Measurements from ENCODE around the gene MAPK6.
A peak's percentile ranks its signal among the peaks of the same experiment; 100 is the strongest.
"Not testable (repeated sequence)": the region's sequence is repeated elsewhere in the genome, so short reads cannot be mapped to it uniquely, and the experiment has no call there.

The MAPK6 gene

DNA sequence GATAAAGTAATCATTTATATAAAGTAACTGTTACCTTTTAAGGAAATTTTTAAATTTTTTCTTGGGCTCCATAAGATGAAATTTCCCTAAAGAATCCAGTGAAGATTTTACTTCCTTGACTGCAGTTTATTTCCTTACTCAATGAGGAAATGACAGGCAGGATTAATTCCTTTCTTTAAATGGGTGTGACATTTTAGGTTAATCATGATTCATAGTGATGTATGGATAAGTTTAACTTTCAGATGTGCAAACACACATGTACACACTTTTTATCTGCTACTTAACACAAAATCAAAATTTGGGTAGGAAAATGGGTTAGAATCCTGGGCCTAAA, 36.3 kb upstream of the MAPK6 start:
- H3K27ac ChIP-seq (ENCODE audit: low read depth, low read length): no peak overlapping the region
- no peak overlapping the region for H2AFZ ChIP-seq (ENCODE audit: insufficient read depth, low read length, poor library complexity)

DNA sequence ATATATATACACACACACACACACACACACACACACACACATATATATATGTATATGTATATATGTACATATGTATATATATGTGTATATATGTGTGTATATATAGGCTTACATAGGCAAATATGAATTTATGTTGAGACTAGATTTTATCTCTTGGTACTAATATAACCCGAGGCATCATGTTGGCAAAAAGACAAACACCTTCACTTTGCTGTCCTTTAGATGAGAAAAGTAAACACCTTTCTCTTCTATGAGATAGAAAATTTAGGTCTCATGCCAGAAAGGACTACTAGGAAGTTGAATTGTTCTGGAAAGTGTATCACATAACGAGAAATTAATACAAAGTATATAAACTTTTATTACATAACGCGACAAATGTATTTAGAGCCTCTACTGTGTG, 27.9 kb upstream of the MAPK6 start:
- Histone ChIP-seq H2BK12ac (ENCODE audit: low read length) (no peak overlapping the region), H3K9me3 (ENCODE audit: insufficient read depth, low read depth, low read length) (no peaks in the 10 kb centered on the region), H2AFZ (ENCODE audit: insufficient read depth, low read length, poor library complexity) (no peak overlapping the region), H3K9ac (ENCODE audit: low read length) (no peak overlapping the region), H3K4ac (ENCODE audit: low read depth, low read length) (no peak overlapping the region), H4K91ac (ENCODE audit: low read depth, low read length) (no peak overlapping the region), H3K4me3 (ENCODE audit: low read depth, low read length) (no peak overlapping the region), H2BK5ac (ENCODE audit: low read depth, low read length, poor library complexity) (no peak overlapping the region), H3K23ac (ENCODE audit: low read length) (no peak overlapping the region), H4K8ac (ENCODE audit: low read depth, low read length) (no peak overlapping the region), H2AK5ac (ENCODE audit: low read length) (no peak overlapping the region), H3K14ac (ENCODE audit: low read length) (no peak overlapping the region), H3K27ac (ENCODE audit: low read depth, low read length) (no peak overlapping the region), H3K4me1 (ENCODE audit: control insufficient read depth in 1 of 2, insufficient read depth in 2 of 2, low read length in 2 of 2) (no peaks in the 10 kb centered on the region), H4K12ac (ENCODE audit: low read depth, low read length) (no peak overlapping the region), H3K79me2 (ENCODE audit: control insufficient read depth, insufficient read depth, low read length, poor library complexity) (no peaks in the 10 kb centered on the region), H3K36me3 (ENCODE audit: control insufficient read depth in 1 of 2, insufficient read depth in 2 of 2, low read length in 2 of 2) (no peaks in the 10 kb centered on the region), H3K27me3 (ENCODE audit: insufficient read depth, low read length) (no peaks in the 10 kb centered on the region), H3K79me1 (ENCODE audit: low read length) (no peaks in the 10 kb centered on the region), H3K18ac (ENCODE audit: low read length) (no peak overlapping the region), H3K4me2 (ENCODE audit: low read length) (no peak overlapping the region), H2BK120ac (ENCODE audit: insufficient read depth, low read length, poor library complexity) (no peak overlapping the region)
- WGBS (ENCODE audit: extremely low coverage, insufficient coverage, insufficient read length): no CpG with 5 or more reads among the region's 4 CpGs
- DNase-seq: no peak

More for the DNA sequence above, 36.3 kb upstream of the MAPK6 start:
- Histone ChIP-seq H3K4me2 (ENCODE audit: low read length) (no peak overlapping the region), H2BK12ac (ENCODE audit: low read length) (no peak overlapping the region), H2AK5ac (ENCODE audit: low read length) (no peak overlapping the region), H4K91ac (ENCODE audit: low read depth, low read length) (no peak overlapping the region), H3K79me1 (ENCODE audit: low read length) (no peaks in the 10 kb centered on the region), H3K4me1 (ENCODE audit: control insufficient read depth in 1 of 2, insufficient read depth in 2 of 2, low read length in 2 of 2) (no peaks in the 10 kb centered on the region), H3K36me3 (ENCODE audit: control insufficient read depth in 1 of 2, insufficient read depth in 2 of 2, low read length in 2 of 2) (no peaks in the 10 kb centered on the region), H3K9me3 (ENCODE audit: insufficient read depth, low read depth, low read length) (no peaks in the 10 kb centered on the region), H4K8ac (ENCODE audit: low read depth, low read length) (no peak overlapping the region), H3K9ac (ENCODE audit: low read length) (no peak overlapping the region), H2BK5ac (ENCODE audit: low read depth, low read length, poor library complexity) (no peak overlapping the region), H3K27me3 (ENCODE audit: insufficient read depth, low read length) (no peaks in the 10 kb centered on the region), H4K12ac (ENCODE audit: low read depth, low read length) (no peak overlapping the region), H3K79me2 (ENCODE audit: control insufficient read depth, insufficient read depth, low read length, poor library complexity) (no peaks in the 10 kb centered on the region), H3K4me3 (ENCODE audit: low read depth, low read length) (no peak overlapping the region), H3K4ac (ENCODE audit: low read depth, low read length) (no peak overlapping the region), H3K23ac (ENCODE audit: low read length) (no peak overlapping the region), H3K14ac (ENCODE audit: low read length) (no peak overlapping the region), H3K18ac (ENCODE audit: low read length) (no peak overlapping the region), H2BK120ac (ENCODE audit: insufficient read depth, low read length, poor library complexity) (no peak overlapping the region)
- DNase-seq: no peak

DNA sequence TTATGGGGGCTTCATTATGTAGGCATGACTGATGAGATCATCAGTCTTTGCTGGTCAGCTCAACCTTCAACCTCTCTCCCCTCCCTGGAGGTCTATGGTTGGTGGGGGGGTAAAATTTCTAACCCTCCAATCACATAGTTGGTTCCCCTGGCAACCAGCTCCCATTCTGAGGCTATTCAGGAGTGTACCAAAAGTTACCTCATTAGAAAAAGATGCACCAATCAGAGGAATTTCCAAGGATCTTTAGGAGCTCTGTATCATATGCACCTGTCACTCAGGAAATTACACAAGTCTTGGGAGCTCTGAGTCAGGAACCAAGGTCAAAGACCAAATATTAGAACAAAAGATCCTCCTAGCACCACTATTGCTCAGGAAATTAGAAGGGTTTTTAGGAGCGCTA, 26.1 kb upstream of the MAPK6 start:
- H3K9me3 ChIP-seq (ENCODE audit: insufficient read depth, low read depth, low read length): no peaks in the 10 kb centered on the region
- no peak overlapping the region for H3K4me2 ChIP-seq (ENCODE audit: low read length)
- H2BK120ac ChIP-seq (ENCODE audit: insufficient read depth, low read length, poor library complexity): no peak overlapping the region
- no peak overlapping the region for H3K4me3 ChIP-seq (ENCODE audit: low read depth, low read length)
- no peak overlapping the region for H4K8ac ChIP-seq (ENCODE audit: low read depth, low read length)
- H3K27me3 ChIP-seq (ENCODE audit: insufficient read depth, low read length): no peaks in the 10 kb centered on the region
- WGBS (ENCODE audit: extremely low coverage, insufficient coverage, insufficient read length): no CpG with 5 or more reads among the region's 1 CpG
- no peak overlapping the region for H3K18ac ChIP-seq (ENCODE audit: low read length)
- no peak overlapping the region for H3K4ac ChIP-seq (ENCODE audit: low read depth, low read length)
- no peak overlapping the region for H3K27ac ChIP-seq (ENCODE audit: low read depth, low read length)
- H3K9ac ChIP-seq (ENCODE audit: low read length): no peak overlapping the region
- no peaks in the 10 kb centered on the region for H3K79me2 ChIP-seq (ENCODE audit: control insufficient read depth, insufficient read depth, low read length, poor library complexity)
- H2AFZ ChIP-seq (ENCODE audit: insufficient read depth, low read length, poor library complexity): no peak overlapping the region
- no peaks in the 10 kb centered on the region for H3K4me1 ChIP-seq (ENCODE audit: control insufficient read depth in 1 of 2, insufficient read depth in 2 of 2, low read length in 2 of 2)
- H3K36me3 ChIP-seq (ENCODE audit: control insufficient read depth in 1 of 2, insufficient read depth in 2 of 2, low read length in 2 of 2): no peaks in the 10 kb centered on the region
- no peak overlapping the region for H2AK5ac ChIP-seq (ENCODE audit: low read length)
- H3K14ac ChIP-seq (ENCODE audit: low read length): no peak overlapping the region
- no peak overlapping the region for H2BK12ac ChIP-seq (ENCODE audit: low read length)
- H2BK5ac ChIP-seq (ENCODE audit: low read depth, low read length, poor library complexity): no peak overlapping the region
- no peak overlapping the region for H4K12ac ChIP-seq (ENCODE audit: low read depth, low read length)
- H3K79me1 ChIP-seq (ENCODE audit: low read length): no peaks in the 10 kb centered on the region
- DNase-seq: peak in 1 of 2 donors; percentile 47
- H4K91ac ChIP-seq (ENCODE audit: low read depth, low read length): no peak overlapping the region
- H3K23ac ChIP-seq (ENCODE audit: low read length): no peak overlapping the region

DNA sequence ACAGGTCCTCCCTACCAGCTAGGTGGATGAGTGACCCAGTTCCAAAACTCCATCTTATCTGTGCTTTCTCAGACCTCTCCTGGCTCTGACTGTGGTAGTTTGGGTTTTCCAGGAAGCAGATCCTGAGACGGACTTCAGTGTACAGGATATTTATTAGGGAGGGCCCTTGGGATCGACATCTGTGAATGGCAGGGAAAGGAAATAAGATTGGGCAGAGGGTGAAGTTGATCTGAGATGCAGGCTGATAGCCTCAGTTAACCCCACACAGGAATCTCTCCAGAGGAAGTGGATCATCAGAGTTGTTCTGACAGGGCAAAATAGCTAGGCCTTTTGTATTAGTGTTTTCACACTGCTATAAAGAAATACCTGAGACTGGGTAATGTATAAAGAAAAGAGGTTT, 16.7 kb upstream of the MAPK6 start:
- no peak overlapping the region for H2BK12ac ChIP-seq (ENCODE audit: low read length)
- H3K4me1 ChIP-seq (ENCODE audit: control insufficient read depth in 1 of 2, insufficient read depth in 2 of 2, low read length in 2 of 2): no peaks in the 10 kb centered on the region
- no peak overlapping the region for H3K4me2 ChIP-seq (ENCODE audit: low read length)
- H3K9me3 ChIP-seq (ENCODE audit: insufficient read depth, low read depth, low read length): no peaks in the 10 kb centered on the region
- H2BK5ac ChIP-seq (ENCODE audit: low read depth, low read length, poor library complexity): no peak overlapping the region
- H2BK120ac ChIP-seq (ENCODE audit: insufficient read depth, low read length, poor library complexity): no peak overlapping the region
- no peak overlapping the region for H3K9ac ChIP-seq (ENCODE audit: low read length)
- no peak overlapping the region for H4K8ac ChIP-seq (ENCODE audit: low read depth, low read length)
- H3K4me3 ChIP-seq (ENCODE audit: low read depth, low read length): no peak overlapping the region
- H3K4ac ChIP-seq (ENCODE audit: low read depth, low read length): no peak overlapping the region
- H3K27ac ChIP-seq (ENCODE audit: low read depth, low read length): no peak overlapping the region
- WGBS (ENCODE audit: extremely low coverage, insufficient coverage, insufficient read length): no CpG with 5 or more reads among the region's 2 CpGs
- no peaks in the 10 kb centered on the region for H3K79me1 ChIP-seq (ENCODE audit: low read length)
- no peaks in the 10 kb centered on the region for H3K79me2 ChIP-seq (ENCODE audit: control insufficient read depth, insufficient read depth, low read length, poor library complexity)
- no peak overlapping the region for H3K23ac ChIP-seq (ENCODE audit: low read length)
- H3K36me3 ChIP-seq (ENCODE audit: control insufficient read depth in 1 of 2, insufficient read depth in 2 of 2, low read length in 2 of 2): no peaks in the 10 kb centered on the region
- H3K14ac ChIP-seq (ENCODE audit: low read length): no peak overlapping the region
- H2AK5ac ChIP-seq (ENCODE audit: low read length): no peak overlapping the region
- no peak overlapping the region for H3K18ac ChIP-seq (ENCODE audit: low read length)
- DNase-seq: no peak
- H4K91ac ChIP-seq (ENCODE audit: low read depth, low read length): no peak overlapping the region
- no peaks in the 10 kb centered on the region for H3K27me3 ChIP-seq (ENCODE audit: insufficient read depth, low read length)
- no peak overlapping the region for H4K12ac ChIP-seq (ENCODE audit: low read depth, low read length)
- no peak overlapping the region for H2AFZ ChIP-seq (ENCODE audit: insufficient read depth, low read length, poor library complexity)

DNA sequence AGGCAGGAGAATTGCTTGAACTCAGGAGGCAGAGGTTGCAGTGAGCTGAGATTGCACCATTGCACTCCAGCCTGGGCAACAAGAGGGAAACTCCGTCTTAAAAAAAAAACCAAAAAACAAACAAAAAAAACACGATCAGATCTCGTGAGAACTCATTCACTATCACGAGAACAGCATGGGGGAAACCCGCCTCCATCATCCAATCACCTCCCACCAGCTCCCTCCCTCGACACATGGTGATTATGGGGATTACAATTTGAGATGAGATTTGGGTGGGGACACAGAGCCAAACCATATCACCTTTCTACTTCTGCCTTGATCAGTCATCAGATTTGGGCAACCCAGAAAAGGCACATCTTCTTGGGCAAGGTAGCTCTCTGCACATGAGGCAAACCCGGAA, 15.9 kb upstream of the MAPK6 start:
- not testable (repeated sequence) for H3K9me3 ChIP-seq (ENCODE audit: insufficient read depth, low read depth, low read length); H3K14ac ChIP-seq (ENCODE audit: low read length); H2BK12ac ChIP-seq (ENCODE audit: low read length); H4K91ac ChIP-seq (ENCODE audit: low read depth, low read length); H3K4ac ChIP-seq (ENCODE audit: low read depth, low read length); H3K4me3 ChIP-seq (ENCODE audit: low read depth, low read length); H3K79me1 ChIP-seq (ENCODE audit: low read length); H2AK5ac ChIP-seq (ENCODE audit: low read length); H2AFZ ChIP-seq (ENCODE audit: insufficient read depth, low read length, poor library complexity); H4K12ac ChIP-seq (ENCODE audit: low read depth, low read length); H3K18ac ChIP-seq (ENCODE audit: low read length); H3K79me2 ChIP-seq (ENCODE audit: control insufficient read depth, insufficient read depth, low read length, poor library complexity); H3K4me2 ChIP-seq (ENCODE audit: low read length); H4K8ac ChIP-seq (ENCODE audit: low read depth, low read length); H3K27me3 ChIP-seq (ENCODE audit: insufficient read depth, low read length); H3K4me1 ChIP-seq (ENCODE audit: control insufficient read depth in 1 of 2, insufficient read depth in 2 of 2, low read length in 2 of 2); H2BK120ac ChIP-seq (ENCODE audit: insufficient read depth, low read length, poor library complexity); H3K36me3 ChIP-seq (ENCODE audit: control insufficient read depth in 1 of 2, insufficient read depth in 2 of 2, low read length in 2 of 2); DNase-seq; H2BK5ac ChIP-seq (ENCODE audit: low read depth, low read length, poor library complexity); H3K27ac ChIP-seq (ENCODE audit: low read depth, low read length)
- H3K9ac ChIP-seq (ENCODE audit: low read length): peak overlapping the region; percentile 40
- peak overlapping the region; percentile 95 for H3K23ac ChIP-seq (ENCODE audit: low read length)
- WGBS (ENCODE audit: extremely low coverage, insufficient coverage, insufficient read length): no CpG with 5 or more reads among the region's 7 CpGs

All from trophoblast cell (in vitro differentiated cells and primary cell).